ENCODE data around the gene IKZF2.

- TF ChIP-seq MAX (IDR thresholded peaks at IDR 0.05; ENCODE audit: insufficient read depth, insufficient read length) (no peak), CTCF (IDR thresholded peaks at IDR 0.05; ENCODE audit: extremely low read depth in 1 of 2, insufficient read depth in 1 of 2, low read depth in 1 of 2, low read length in 2 of 2) (no peak), GATA2 (IDR thresholded peaks at IDR 0.05; ENCODE audit: insufficient read depth, insufficient read length, low read depth, low read length) (no peak), POLR2A (IDR thresholded peaks at IDR 0.05; ENCODE audit: low read depth, low read length) (no peak), EZH2 (IDR thresholded peaks at IDR 0.05; ENCODE audit: borderline replicate concordance, low read depth, low read length, severe bottlenecking) (no peak)
Observed at GRCh38 chr2:212991120-212991519, 160.3 kb downstream of the IKZF2 start.

Measured in endothelial cell of umbilical vein (primary cell).